EH (cell line): ENCODE measurements around the gene RCBTB2.
"Not testable (repeated sequence)": the region's sequence is repeated elsewhere in the genome, so short reads cannot be mapped to it uniquely, and the experiment has no call there.

Experiments used
- DNase-seq: peaks from one replicate; pipeline ENCODE4 v3.0.0-alpha.2; 2015; ENCODE audit warnings: low read depth

RCBTB2 gene

DNA sequence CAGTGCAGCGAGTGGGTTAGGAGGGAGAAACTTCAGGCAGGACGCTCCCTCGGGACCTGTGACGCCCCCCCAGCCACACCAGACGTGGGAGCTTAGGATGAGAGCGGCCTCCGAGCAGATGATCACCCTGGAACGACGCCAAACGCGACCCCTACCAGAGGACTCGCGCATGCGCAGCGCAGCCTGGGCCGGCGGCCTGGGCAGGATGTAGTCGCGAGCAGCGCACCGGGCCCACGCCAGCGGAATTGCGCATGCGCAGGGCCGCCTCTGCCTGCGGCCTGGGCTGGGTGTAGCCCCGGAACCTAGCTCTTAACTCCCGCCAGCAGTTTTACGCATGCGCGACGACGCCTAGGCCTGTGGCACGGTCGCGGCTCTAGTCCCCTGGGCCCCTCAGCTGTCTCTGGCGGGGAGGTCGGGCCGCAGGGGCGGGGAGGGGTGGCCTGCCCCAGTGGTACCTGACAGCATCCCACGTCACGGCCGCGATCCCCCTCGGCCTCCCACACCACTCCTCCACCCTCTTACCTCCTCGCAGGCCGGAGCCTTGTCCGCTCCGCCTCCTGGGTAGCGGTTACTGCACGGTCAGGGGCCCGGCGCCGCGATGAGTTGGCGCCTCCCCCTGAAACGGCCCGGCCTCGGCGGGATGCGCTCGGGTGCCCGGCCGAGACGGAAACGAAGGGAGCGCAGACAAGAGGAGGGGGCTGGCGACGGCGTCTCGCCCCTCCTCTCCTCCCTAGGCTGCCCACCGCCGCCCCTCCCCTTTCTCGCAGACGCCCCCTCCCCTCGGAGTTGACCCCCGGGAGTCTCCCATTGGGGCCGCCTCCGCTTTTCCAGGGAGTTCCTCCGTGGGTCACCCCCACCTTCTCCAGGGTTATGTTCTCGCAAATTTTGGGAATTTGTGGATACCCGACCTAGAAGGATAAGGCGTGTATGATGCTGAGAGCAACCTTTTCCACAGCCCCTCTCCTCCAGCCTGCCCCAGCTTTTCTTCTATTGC is at the start of gene RCBTB2:
RCBTB2 (minus strand) TSS at position 575 of the 994 bp plus-strand sequence. CDS start 11,141 bp downstream, outside the sequence.
- DNase-seq: peak; percentile 98

DNA sequence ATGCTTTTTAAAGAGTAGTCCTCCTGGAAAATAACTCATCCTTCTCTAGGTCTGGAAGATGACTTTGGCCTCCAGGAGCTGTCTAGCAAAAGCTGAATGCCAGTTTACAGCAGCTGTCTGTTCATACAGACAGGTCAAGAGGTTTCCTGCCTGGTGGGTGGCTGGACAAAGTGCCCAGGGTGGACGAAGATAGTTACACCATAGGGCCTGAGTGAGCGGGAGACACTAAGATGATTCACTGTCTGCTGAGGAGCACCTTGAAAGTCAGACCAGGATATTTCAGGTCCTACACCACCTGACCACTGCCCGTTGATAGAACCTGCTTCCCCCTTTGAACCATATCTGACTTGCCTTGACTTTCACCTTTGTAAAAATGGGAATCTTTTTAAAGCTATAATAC is 49.2 kb upstream of the RCBTB2 start:
- no peak for DNase-seq

DNA sequence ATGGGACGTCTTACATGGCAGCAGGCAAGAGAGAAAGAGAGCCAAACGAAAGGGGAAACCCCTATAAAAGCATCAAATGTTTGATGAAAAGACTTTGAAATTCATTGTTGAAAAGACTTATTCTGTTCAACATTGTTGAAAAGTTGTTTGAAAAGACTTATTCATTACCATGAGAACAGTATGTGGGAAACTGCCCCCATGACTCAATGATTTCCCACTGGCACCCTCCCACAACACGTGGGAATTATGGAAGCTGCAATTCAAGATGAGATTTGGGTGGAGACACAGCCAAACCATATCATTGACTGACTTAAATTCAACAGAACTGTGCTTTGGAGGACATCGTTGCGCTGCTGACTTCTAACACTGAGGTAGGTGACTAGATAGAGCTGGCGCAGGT is 48.0 kb upstream of the RCBTB2 start:
- peak; percentile 10 for DNase-seq

DNA sequence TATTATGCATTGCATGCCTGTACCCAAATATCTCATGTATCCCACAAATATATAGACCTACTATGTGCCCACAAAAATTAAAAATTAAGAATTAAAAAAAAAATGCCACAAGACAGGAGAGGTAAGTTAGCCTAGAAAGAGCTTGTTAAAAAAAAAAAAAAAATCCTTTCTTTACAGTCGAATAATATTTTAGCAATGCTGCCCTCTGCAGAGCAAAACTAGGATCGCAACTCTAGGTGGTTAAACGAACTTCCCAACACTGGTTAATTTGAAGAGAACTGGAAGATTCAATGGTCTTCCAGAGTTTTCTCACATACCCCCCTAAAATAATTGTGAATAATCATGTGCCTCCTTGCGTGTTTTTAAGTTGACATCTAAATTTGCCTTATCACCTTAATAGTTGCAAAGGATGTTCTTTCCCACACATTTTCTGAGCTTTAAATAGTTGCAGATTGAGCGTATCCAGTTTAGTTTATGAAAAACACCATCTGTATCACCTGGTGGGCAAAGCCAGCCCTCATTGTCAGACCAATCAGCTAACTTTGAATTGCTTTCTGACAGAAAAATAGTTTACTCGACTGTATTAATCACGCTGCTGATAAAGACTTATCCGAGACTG is 47.4 kb upstream of the RCBTB2 start:
- peak; percentile 68 for DNase-seq

DNA sequence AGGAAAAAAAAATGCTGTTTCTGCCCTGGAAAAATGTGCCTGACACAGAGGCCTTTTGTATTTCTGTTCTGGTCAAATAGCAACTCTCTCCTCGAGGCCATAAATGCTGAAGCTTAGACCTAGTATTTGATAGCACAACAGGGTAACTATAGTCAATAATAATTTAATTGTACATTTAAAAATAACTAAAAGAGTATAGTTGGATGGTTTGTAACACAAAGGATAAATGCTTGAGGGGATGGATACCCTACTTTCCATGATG is 47.0 kb upstream of the RCBTB2 start:
- DNase-seq: not testable (repeated sequence)

DNA sequence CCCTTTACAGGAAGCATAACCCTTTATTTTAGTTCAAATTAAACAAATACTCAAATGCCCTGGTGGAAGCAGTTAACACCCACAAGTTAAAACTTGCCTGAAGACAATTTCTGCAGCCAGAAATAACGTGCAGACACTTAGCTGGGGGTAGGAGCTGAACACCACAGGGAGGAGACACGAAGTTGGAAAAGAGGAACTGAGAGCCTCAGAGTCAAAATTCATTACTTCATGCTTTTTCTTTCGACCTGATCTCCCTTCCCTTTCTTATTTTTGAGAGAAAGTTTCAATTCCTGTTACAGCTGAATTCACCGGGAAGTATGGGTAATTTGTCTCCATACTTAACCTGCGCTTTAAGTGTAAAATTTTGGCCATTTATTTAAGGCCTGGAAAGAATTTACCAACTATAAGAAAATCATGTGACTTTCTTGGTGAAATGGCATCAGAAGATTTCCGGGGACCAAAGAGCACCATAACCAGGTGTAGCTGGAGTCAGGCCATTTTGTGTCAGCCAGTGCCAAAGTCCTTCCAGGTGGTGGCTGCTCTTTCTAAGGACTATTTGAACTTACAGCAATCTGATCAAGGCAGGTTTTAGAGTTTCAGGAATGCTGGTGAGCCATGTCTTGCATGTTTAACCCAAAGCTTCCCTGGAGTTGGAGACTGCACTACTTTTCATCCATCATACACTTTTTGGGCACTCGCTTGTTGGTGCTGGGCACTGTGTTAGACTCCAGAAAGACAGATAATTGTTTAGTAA is 46.5 kb upstream of the RCBTB2 start:
- DNase-seq: no peak

DNA sequence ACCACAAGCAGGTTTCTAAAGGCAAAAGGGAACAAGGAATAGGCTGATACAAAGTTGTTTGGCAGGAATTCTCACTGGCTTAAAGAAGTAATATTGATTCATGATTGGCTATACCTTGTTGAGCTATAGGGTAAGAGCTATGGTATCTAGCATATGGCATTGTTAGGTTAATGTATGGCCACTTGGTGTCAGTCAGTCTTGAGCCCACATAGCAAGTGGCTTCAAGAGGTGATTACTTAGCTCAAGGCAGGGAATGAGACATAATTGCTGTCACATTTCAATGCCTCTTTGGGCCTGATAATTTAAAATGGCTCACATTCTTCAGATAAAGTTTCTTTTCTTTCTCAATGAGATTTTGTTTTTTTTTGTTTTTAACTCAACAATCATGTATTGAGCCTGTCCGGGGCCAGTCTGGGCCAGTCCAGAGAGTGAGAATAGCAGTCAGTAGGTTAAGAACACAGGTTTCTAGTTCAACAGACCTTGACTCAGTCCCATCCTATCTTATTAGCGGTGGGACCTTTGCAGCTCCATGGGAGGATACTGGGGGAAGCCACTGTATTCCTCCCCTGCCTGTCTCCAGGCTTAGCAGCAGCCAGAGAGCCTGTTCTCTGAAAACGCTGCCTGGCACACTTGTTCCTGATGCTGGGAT is 45.8 kb upstream of the RCBTB2 start:
- no peak for DNase-seq

DNA sequence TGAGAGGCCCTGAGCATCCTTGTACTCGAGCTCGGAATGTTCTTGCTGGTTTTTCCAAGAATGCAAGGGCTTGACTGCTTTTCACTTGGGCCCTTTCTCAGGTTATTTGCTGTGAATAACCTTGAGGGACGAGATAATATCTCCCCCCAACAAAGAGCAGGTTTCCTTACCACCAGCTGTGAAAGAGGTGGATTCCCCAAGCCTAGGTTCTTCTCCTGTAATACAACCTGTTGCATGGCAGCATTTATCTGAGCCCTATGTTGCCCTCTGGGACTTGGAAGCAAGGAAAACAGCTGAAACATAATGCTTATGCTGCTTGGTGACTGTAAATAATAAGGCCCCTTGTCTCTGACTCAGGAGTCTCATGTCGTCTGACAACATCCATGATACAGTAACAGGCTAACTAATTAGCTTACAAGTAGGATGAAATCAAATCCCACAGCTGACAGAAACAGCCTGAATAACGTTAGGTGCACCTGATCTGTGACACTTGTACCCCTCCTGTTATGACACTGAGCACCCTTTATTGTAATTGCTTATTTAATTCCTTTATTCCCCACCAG is 43.6 kb upstream of the RCBTB2 start:
- DNase-seq: no peak

DNA sequence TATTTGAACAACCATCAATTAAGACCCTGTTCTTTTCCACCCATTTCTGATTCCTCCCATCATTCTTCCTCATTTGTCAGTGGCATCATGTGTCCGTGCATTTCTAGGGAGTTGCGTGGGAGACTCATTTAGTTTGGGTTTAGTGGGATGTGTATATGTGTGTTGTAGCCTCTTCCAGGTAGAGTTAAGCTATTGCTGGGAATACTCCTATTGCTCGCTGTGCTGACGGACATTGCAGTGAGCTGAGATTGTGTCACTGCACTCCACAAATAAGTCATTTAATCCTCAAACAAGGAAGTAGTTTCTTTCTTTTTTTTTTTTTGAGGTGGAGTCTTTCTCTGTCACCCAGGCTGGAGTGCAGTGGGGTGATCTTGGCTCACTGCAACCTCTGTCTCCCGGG is 42.2 kb upstream of the RCBTB2 start:
- no peak for DNase-seq

DNA sequence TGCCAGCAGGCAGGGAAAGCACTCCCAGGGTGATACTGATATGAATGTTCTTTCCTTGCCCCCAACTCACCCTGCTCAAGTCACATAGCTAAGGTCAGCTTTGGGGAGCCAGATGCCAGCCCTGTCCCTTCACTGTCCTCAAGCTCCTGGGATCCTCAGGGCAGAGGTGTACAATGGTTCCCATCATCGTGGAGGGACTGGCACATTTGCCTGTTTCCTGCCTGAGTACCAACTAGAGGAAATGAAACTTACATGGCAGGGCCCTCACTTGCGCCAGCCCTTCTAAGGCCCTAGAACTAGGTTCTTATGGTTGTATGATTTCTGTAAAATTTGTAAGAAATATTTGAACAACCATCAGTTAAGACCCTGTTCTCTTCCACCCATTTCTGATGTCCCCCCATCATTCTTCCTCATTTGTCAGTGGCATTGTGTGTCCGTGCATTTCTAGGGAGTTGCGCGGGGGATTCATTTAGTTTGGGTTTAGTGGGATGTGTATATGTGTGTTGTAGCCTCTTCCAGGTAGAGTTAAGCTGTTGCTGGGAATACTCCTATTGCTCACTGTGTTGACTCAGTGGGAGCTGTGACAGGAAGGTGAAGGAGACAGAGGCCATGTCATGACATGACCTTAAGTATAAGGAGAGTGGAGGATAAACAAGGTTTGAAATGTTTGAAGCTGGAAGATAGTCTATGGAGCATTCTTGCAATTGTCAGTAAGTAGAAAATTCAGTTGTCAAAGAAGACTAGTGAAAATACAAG is 41.3 kb upstream of the RCBTB2 start:
- DNase-seq: no peak

DNA sequence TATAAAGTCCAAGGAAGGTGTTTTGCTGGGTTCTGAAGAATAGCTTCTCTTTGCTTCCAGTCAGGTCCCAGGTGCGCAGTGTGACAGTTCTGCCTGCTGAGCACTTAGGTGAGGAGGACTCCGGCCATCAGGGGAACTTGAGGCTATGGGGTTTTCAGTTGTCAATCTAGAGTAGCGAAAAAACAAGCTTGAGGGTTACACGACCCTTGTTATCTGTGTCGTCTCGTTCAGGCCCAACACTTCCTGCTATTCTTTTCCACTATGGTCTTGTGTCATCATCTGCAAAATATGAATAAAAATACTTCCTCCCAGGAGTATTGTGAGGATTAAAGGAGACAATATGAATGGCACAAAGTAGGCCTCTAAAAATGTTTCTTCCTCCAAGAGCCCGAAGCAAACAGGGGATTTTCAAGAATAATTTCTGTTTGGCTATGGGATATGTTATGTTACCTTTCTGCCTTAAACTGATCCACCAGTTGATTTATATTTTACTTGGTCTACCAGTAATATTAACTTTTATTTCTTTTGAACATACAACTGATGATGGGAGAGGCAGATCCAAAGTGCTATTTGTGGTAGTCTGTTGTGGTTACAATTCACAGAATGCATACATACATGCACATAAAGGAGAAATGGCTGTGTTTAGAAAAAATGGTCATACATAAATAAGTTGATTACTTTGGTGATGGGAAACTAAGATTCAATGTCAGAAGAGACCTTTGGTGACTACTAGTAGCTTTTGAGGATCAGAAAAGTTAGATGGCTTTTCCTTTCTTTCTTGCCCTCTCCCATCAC is 40.5 kb upstream of the RCBTB2 start:
- no peak for DNase-seq

DNA sequence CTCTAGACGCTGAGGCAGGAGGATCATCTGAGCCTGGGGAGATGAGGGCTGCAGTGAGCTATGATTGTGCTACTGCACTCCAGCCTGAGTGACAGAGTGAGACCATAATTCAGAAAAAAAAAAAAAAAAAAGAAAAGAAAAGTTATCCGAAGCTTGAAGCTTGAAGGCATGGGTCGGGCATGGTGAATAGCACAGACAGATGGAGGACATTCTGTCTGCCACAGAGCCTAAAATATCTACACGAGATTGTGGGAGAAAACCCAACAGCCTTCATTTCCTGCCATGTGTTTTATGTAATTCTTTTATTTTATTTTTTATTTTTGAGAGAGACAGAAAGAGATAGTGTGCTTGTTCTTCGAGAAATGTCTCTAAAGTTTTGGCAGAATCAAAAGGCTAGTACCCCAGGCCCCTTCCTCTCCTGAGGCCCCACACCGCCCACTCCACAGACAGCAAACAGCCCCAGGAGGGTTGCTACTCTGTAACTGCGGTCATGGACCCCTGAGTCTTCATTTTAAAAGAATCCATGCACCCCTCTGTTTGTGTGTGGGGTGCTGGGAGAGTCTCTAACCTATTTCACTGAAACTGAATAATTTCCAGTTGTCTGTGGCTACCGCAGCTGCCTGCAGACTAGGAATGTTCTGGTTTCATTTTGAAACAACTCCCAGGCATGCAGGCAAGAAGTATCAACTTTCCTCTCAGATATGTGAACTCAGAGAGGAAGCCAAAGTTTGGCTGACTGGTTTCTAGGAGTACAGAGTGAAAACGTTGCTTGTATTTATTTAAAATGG is 38.4 kb upstream of the RCBTB2 start:
- DNase-seq: peak; percentile 78

DNA sequence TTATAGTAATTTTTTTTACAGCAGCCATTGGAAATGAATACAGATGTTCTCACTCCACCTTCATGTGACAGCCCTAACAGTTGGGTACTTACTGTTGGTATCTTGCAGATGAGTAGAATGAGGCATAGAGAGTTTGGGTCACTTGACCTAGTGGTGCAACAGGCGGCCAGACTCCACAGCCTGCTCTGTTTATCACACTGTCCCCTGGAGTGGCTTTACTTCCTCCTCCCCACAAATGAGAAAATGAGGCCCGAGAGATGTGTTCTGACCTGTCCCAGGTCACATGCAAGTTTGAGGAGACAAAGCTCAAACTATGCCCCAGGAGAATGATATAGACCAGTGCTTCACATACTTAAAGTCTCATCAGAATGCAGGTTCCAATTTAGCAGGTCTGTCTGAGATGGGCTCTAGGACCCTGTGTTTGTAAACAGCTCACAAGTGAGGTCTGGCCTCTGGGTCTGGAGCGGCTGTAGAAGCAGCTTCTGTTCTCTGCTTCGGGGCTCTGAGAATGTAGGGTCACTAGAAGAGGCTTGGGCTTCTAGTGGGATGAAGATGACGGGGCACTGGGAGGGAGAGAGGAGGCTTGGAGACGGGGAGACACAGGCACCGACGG is 37.4 kb upstream of the RCBTB2 start:
- DNase-seq: no peak

DNA sequence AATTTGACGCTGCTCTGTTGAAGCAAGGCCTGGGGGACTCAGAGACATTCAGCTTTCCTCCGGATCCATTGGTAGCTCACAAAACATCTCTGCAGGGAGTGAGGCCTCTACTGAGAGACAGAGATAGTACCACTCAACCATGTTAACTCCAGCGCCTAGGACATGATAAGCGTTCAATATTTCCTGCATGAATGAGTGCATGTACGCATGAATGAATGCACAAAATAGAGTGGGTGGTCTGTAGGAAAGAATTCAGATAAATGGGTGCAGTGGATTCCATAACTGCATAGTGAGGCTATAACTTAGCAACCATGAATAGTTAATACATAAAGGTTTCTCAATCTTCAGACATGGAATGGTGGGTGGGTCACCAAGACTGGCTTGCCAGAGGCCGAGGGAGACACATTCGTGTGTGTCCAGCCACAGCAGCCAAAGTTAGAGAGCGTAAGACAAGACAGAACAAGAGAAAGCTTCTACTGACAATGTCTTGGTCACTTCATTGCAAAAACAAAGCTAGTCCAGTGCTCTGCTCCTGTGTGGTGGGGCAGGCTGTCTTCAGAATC is 36.3 kb upstream of the RCBTB2 start:
- no peak for DNase-seq

DNA sequence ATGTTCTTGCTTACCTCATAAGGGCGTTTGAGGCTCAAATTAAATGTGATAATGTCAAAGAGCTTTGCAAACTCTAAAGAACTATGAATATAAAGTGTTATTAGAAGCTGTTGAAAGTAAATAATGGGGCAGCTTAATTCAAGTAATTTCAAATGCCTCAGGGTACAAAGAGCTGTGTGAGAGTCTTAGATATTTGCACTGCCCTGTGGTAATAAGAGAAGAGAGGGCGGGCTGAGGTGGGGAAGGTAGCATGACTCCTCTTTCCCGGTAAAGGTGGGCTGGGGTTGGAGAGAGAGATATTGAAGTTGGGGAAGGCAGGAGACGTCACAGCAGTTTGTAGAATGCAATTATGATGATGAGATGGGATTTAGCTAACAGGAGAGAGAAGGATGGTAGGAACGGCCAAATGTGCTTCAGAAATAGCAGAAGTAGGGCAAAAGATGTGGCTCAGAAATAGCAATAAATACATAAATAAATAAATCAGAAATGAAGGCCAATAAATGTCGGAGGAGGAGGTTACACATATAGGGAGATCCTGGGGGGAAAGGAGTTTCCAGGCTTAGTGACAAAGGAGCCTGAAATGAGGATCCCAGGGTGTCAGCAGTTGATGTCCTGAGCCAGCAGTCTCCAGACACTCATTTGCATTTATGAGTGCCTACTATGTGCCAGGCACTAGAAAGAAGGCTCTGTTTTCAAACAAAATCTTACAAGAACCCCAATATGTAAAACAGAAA is 35.7 kb upstream of the RCBTB2 start:
- DNase-seq: no peak

DNA sequence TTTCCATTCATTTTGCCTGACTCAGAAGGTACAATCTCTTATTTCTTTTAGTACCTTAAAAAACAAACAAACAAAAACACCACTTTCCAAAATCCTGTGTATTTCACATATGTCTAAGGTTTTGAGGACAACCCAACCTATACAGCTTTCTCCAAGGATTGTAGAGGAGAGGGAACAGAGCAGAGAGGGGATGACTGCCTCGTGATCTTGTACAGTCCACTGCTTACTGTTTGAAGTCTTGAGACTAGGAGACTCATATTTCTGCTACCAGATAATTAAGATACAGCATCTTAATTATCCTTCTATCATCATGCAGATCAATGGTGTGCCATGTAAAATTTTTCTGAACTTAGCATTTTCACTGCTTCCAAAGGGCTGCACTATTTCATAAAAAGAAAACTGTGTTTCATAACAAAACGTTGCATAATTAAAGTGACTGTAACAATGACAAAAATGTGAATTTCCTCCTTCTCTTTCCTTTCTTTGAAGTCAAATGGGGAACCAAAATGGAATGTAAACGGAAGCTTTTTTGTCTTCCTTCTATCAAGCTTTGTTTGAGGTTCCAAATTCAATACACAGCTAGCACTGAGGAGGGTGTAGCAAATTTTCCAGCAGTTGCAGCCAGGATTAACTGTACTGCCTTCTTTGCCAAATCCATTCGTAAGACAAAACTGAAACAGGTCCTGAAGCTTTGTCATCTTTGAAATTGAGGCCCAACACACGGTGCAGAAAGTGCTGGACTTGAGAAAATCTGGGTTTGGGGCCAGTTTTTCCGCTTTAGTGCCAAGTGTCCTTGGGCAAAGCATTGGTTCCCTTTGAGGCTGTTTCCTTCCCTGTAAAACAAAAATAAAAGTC is 34.9 kb upstream of the RCBTB2 start:
- DNase-seq: peak; percentile 12

DNA sequence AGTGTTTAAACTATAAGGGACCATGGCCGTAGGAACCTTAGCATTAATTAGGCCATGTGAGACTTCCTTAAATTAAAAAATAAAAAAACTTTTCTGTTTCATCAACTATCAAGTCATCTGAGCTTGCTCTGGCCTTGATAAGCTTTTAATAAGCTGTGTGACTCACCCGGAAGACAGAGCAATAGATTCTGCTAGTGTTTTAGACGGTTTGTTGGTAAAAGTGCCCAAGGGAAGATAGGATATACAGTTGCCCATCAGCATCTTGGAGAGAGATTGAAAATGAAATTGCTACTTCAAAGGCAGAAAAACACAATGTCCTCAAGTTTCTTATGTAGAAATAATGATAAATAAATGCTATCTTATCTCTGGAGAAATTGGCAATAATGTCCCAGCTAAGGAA is 31.2 kb upstream of the RCBTB2 start:
- peak; percentile 40 for DNase-seq
